Thyroid gland (tissue), 4 donors: ENCODE data around the gene ISL2. TPM values are rescaled to one million over a fixed set of nuclear protein-coding genes. Genes with fewer than 3 reads are reported as not detected.

Source experiments
- DNase-seq, 2 donors: peaks; one replicate each; pipeline ENCODE4 v3.0.0-alpha.2; 2019
- H3K27ac ChIP-seq, 3 donors: fragments of 200-600 bp; sonication (generic); 1 replicate in 2 of 3; 2 replicates in 1 of 3; pipeline ENCODE4 v1.5.1; 2016 to 2019; ENCODE audit warnings: mild to moderate bottlenecking in 1 of 3, moderate library complexity in 1 of 3
- H3K27me3 ChIP-seq: fragments of 200-600 bp; sonication (generic); one replicate; pipeline ENCODE4 v1.5.1; 2019
- H3K36me3 ChIP-seq, 2 donors: fragments of 200-600 bp; sonication (generic); one replicate each; pipeline ENCODE4 v1.5.1; 2016 to 2019
- H3K4me1 ChIP-seq, 2 donors: fragments of 200-600 bp; sonication (generic); one replicate each; pipeline ENCODE4 v1.5.1; 2017 to 2019
- H3K4me3 ChIP-seq, 3 donors: fragments of 200-600 bp; sonication (generic); replicated peaks in 1 of 3; 1 replicate in 2 of 3; 2 replicates in 1 of 3; pipeline ENCODE4 v1.5.1; 2016; ENCODE audit warnings: mild to moderate bottlenecking in 1 of 3
- H3K9me3 ChIP-seq: fragments of 200-600 bp; sonication (generic); one replicate; pipeline ENCODE4 v1.5.1; 2017
- POLR2A ChIP-seq, 2 donors: fragments of 450-650 bp; IDR thresholded peaks; one replicate each; pipeline ENCODE4 v1.6.1; 2017; ENCODE audit warnings: antibody characterized with exemption in 2 of 2, mild to moderate bottlenecking in 2 of 2, moderate library complexity in 1 of 2
- WGBS, 2 donors: methylation state at CpG; one replicate each; pipeline ENCODE4 v1.1.5; 2017; 5-methylcytosine and 5-hydroxymethylcytosine counted together
- intact Hi-C: fragments of 100-400 bp; cut with DNase I; formaldehyde crosslinking; loops from one replicate; pipeline ENCODE4 v1.15.1; 2023
- total RNA-seq, 4 donors: library from RNA; depleted of rRNA; stranded (reverse); fragments of >200 nt; gene quantifications; one replicate each; pipeline ENCODE4 v1.2.3, GENCODE V29; 2016
- TF ChIP-seq, protein P1 (sequence below), 6 experiments: fragments of 200-600 bp in 3 of 6; fragments of 450-650 bp in 3 of 6; sonication (generic) in 3 of 6; IDR thresholded peaks; one replicate each; pipeline ENCODE4 v1.5.1; 2016 to 2019; ENCODE audit warnings: antibody characterized with exemption in 6 of 6, mild to moderate bottlenecking in 2 of 6, inconsistent platforms in 1 of 6, moderate library complexity in 1 of 6

Gene ISL2
- total RNA-seq, 4 donors from 2014 or later, result not detected

DNA sequence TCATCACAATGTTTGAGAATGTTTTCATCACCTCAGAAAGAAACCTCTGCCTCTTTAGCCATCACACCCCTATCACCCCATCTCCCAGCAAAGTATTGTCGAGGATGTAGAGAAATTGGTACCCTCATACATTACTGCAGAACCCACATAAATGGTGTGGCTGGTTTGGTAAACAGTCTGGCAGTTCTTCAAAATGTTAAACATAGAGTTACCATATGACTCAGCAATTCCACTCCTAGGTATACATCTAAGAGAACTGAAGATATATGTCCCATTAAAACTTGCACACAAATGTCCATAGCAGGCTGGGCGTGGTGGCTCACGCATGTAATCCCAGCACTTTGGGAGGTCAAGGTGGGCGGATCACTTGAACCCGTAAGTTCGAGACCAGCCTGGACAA, 16.6 kb upstream of the ISL2 start:
- no peaks in the 10 kb centered on the region for H3K27me3 ChIP-seq
- intact Hi-C loops, result no loop called here
- H3K27ac ChIP-seq, result no peak overlapping the region
- no peaks in the 10 kb centered on the region for H3K36me3 ChIP-seq
- no peak for DNase-seq
- TF ChIP-seq POLR2A (IDR thresholded peaks at IDR 0.05), result no peak
- TF ChIP-seq, protein P1, sequence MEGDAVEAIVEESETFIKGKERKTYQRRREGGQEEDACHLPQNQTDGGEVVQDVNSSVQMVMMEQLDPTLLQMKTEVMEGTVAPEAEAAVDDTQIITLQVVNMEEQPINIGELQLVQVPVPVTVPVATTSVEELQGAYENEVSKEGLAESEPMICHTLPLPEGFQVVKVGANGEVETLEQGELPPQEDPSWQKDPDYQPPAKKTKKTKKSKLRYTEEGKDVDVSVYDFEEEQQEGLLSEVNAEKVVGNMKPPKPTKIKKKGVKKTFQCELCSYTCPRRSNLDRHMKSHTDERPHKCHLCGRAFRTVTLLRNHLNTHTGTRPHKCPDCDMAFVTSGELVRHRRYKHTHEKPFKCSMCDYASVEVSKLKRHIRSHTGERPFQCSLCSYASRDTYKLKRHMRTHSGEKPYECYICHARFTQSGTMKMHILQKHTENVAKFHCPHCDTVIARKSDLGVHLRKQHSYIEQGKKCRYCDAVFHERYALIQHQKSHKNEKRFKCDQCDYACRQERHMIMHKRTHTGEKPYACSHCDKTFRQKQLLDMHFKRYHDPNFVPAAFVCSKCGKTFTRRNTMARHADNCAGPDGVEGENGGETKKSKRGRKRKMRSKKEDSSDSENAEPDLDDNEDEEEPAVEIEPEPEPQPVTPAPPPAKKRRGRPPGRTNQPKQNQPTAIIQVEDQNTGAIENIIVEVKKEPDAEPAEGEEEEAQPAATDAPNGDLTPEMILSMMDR (IDR thresholded peaks at IDR 0.05), result no peak
- WGBS, 2 donors, result 86 to 93% methylated on average over 6 of the region's 6 CpGs
- no peak overlapping the region for H3K4me3 ChIP-seq
- no peaks in the 10 kb centered on the region for H3K9me3 ChIP-seq
- no peaks in the 10 kb centered on the region for H3K4me1 ChIP-seq

DNA sequence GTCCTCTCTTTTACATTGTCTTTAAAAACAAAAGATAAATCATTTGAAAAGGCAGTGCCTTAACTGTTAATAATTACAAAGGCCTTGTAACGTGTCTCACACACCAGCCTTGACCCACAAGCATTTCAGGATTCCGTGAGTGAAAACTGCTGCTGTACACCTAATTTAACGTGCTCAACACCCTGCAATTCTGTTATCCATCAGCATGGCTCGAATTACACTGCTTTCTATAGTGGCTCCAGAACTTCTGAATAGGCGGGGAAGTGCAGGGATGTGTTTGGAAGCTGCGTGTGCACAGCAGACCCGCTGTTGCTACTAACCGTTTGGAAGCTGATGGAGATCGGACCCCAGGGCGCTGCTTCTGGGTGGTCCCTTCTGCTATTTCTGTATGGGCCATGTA, 15.4 kb upstream of the ISL2 start:
- TF ChIP-seq, protein P1 (IDR thresholded peaks at IDR 0.05), result no peak
- no peak for TF ChIP-seq POLR2A (IDR thresholded peaks at IDR 0.05)
- no peaks in the 10 kb centered on the region for H3K36me3 ChIP-seq
- no peak for DNase-seq
- H3K9me3 ChIP-seq, result no peaks in the 10 kb centered on the region
- no peaks in the 10 kb centered on the region for H3K27me3 ChIP-seq
- H3K4me3 ChIP-seq, result no peak overlapping the region
- intact Hi-C loops, result no loop called here
- 65 to 71% methylated on average over 10 of the region's 10 CpGs for WGBS, 2 donors
- no peak overlapping the region for H3K27ac ChIP-seq
- H3K4me1 ChIP-seq, result no peaks in the 10 kb centered on the region

DNA sequence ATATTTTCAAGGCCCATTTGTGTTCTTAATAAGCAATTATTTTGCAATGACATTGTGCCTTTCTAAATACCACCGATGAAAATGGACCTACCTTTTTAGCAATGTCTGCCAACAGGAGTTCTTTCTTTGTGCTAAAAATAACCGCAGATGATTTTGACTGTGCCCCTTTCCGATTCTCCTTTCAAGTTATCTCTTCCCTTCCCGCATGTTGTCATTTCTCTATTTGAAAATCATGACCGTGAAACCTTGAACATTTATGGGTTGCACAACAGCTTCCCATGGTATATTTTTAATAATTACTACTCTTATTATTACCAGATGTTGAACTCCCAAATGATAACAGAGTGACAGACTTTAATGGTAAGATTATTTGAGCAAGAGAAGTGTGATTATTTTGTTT, 15.0 kb upstream of the ISL2 start:
- no peaks in the 10 kb centered on the region for H3K36me3 ChIP-seq
- TF ChIP-seq, protein P1 (IDR thresholded peaks at IDR 0.05), result no peak
- no peak for TF ChIP-seq POLR2A (IDR thresholded peaks at IDR 0.05)
- no peaks in the 10 kb centered on the region for H3K27me3 ChIP-seq
- no peak overlapping the region for H3K27ac ChIP-seq
- H3K4me1 ChIP-seq, result no peaks in the 10 kb centered on the region
- intact Hi-C loops, result no loop called here
- no peak for DNase-seq
- no peaks in the 10 kb centered on the region for H3K9me3 ChIP-seq
- H3K4me3 ChIP-seq, result no peak overlapping the region
- 85 to 90% methylated on average over 5 of the region's 5 CpGs for WGBS, 2 donors

DNA sequence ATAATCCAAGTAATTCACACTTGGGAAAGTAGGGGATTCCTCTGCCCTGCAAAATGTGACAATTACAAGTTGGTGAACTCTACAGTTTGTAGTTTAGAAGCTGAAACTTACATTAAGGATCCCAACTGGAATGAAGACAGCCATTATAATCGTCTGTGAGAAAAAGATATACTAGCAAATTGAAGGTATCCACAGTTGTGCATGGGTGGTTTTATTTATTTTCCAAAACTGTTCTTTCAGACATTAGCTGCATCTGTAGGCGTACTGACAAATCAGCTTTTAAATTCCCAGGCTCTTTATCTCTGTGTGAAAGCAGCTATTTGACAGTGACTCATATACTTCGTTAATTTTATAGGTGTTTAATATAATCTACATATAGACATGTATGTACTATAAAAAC, 12.5 kb upstream of the ISL2 start:
- intact Hi-C loops, result no loop called here
- TF ChIP-seq, protein P1 (IDR thresholded peaks at IDR 0.05), result no peak
- no peak for TF ChIP-seq POLR2A (IDR thresholded peaks at IDR 0.05)
- WGBS, 2 donors, result 66 to 69% methylated on average over 3 of the region's 3 CpGs
- DNase-seq, result no peak
- no peaks in the 10 kb centered on the region for H3K9me3 ChIP-seq
- H3K27ac ChIP-seq, result no peak overlapping the region
- H3K27me3 ChIP-seq, result no peaks in the 10 kb centered on the region
- no peaks in the 10 kb centered on the region for H3K4me1 ChIP-seq
- H3K36me3 ChIP-seq, result no peaks in the 10 kb centered on the region
- H3K4me3 ChIP-seq, result no peak overlapping the region

DNA sequence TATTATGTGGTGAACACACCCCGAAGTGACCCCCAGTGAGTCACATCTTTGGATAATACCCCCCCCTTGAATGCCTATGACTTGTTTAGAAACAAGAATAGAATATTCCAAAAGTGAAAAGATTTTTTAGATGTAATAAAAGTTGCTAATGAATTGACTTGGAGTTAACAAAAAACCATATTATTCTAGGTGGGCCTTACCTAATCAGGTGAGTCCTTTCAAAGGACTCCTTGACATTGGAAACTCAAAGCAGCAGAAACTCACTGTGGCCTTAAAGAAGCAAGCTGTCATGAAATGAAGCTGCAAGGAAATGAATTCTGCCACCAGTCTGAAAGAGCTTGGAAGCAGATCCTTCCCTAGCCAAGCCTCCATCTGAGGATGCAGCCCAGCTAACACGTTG, 10.9 kb upstream of the ISL2 start:
- intact Hi-C loops, result no loop called here
- H3K4me3 ChIP-seq, result no peak overlapping the region
- no peaks in the 10 kb centered on the region for H3K27me3 ChIP-seq
- no peaks in the 10 kb centered on the region for H3K4me1 ChIP-seq
- WGBS, 2 donors, result 82 to 94% methylated on average over 2 of the region's 2 CpGs
- no peak for DNase-seq
- no peak overlapping the region for H3K27ac ChIP-seq
- H3K9me3 ChIP-seq, result no peaks in the 10 kb centered on the region
- no peaks in the 10 kb centered on the region for H3K36me3 ChIP-seq
- TF ChIP-seq, protein P1 (IDR thresholded peaks at IDR 0.05), result no peak
- no peak for TF ChIP-seq POLR2A (IDR thresholded peaks at IDR 0.05)
